GM21360 (cell line): ENCODE results near the gene SLC27A1.
"Not testable (repeated sequence)": the region's sequence is repeated elsewhere in the genome, so short reads cannot be mapped to it uniquely, and the experiment has no call there.

ENCODE experiments used
- ATAC-seq: cut with Tn5 transposase; IDR thresholded peaks from one replicate; pipeline ENCODE4 v1.9.1; 2021; ENCODE audit warnings: mild to moderate bottlenecking, moderate library complexity; ENCODE audit not compliant: unreplicated experiment

SLC27A1 gene

GRCh38 chr19:17538684-17539237 lies 68.4 kb downstream of the SLC27A1 start:
- no peak for ATAC-seq

GRCh38 chr19:17539238-17540117 lies 69.2 kb downstream of the SLC27A1 start:
- ATAC-seq: no peak

- no peak for ATAC-seq
Measured at GRCh38 chr19:17540174-17540573, 69.8 kb downstream of the SLC27A1 start.

- no peak for ATAC-seq
Measured at GRCh38 chr19:17541184-17541759, 70.9 kb downstream of the SLC27A1 start.

GRCh38 chr19:17542042-17542441 lies 71.7 kb downstream of the SLC27A1 start:
- no peak for ATAC-seq

GRCh38 chr19:17542793-17543582 lies 72.7 kb downstream of the SLC27A1 start:
- no peak for ATAC-seq

- ATAC-seq: no peak
Measured at GRCh38 chr19:17543986-17544385, 73.7 kb downstream of the SLC27A1 start.

- no peak for ATAC-seq
Measured at GRCh38 chr19:17544418-17544817, 74.1 kb downstream of the SLC27A1 start.

- ATAC-seq: no peak
Measured at GRCh38 chr19:17548145-17548544, 77.8 kb downstream of the SLC27A1 start.

- ATAC-seq: no peak
Measured at GRCh38 chr19:17549085-17549740, 78.9 kb downstream of the SLC27A1 start.

GRCh38 chr19:17550076-17550667 lies 79.8 kb downstream of the SLC27A1 start:
- ATAC-seq: no peak

GRCh38 chr19:17552735-17553134 lies 82.4 kb downstream of the SLC27A1 start:
- not testable (repeated sequence) for ATAC-seq

GRCh38 chr19:17553256-17553655 lies 82.9 kb downstream of the SLC27A1 start:
- ATAC-seq: no peak

GRCh38 chr19:17554968-17555479 lies 84.7 kb downstream of the SLC27A1 start:
- peak; percentile 9 for ATAC-seq

GRCh38 chr19:17555480-17555928 lies 85.2 kb downstream of the SLC27A1 start, which contains the start of gene COLGALT1:
COLGALT1 (plus strand) TSS chr19:17555649; CDS start chr19:17555714, 65 bp downstream.
- ATAC-seq: peak; percentile 86
